GM12865 (cell line): ENCODE measurements around the gene MTHFD2L.

Experiments used
- DNase-seq: peaks from one replicate; pipeline ENCODE4 v3.0.0; 2010; ENCODE audit warnings: low read depth
- H3K4me3 ChIP-seq: 2 replicates; pipeline ENCODE4 v1.5.1; 2011; ENCODE audit warnings: mild to moderate bottlenecking, low read depth, low read length, control low read depth
- TF ChIP-seq, protein P1 (sequence below): IDR thresholded peaks from 2 replicates; pipeline ENCODE4 v1.5.1; 2011; ENCODE audit warnings: low read length, control low read depth, low read depth, inconsistent platforms; ENCODE audit not compliant: insufficient read depth; ENCODE audit errors: missing control alignments

The MTHFD2L gene

DNA sequence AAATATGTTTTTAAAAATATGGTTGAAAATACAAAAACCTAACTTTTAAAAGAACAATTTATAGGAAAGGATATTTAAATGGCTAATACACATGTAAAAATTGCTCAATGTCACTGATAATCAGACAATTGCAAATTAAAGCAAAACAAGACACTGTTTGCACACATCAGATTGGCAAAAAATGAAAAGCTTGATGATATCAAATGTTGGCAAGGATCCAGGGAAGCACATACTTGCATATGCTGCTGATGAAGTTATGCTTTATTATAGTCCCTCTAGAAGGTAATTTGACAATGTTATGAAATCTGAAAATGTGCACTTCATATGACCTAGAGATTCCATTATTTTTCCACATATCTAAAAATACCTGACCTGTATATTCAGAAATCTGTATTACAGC, 104.6 kb downstream of the MTHFD2L start:
- TF ChIP-seq, protein P1, sequence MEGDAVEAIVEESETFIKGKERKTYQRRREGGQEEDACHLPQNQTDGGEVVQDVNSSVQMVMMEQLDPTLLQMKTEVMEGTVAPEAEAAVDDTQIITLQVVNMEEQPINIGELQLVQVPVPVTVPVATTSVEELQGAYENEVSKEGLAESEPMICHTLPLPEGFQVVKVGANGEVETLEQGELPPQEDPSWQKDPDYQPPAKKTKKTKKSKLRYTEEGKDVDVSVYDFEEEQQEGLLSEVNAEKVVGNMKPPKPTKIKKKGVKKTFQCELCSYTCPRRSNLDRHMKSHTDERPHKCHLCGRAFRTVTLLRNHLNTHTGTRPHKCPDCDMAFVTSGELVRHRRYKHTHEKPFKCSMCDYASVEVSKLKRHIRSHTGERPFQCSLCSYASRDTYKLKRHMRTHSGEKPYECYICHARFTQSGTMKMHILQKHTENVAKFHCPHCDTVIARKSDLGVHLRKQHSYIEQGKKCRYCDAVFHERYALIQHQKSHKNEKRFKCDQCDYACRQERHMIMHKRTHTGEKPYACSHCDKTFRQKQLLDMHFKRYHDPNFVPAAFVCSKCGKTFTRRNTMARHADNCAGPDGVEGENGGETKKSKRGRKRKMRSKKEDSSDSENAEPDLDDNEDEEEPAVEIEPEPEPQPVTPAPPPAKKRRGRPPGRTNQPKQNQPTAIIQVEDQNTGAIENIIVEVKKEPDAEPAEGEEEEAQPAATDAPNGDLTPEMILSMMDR, result no peak
- DNase-seq, result no peak
- H3K4me3 ChIP-seq, result no peak overlapping the region

DNA sequence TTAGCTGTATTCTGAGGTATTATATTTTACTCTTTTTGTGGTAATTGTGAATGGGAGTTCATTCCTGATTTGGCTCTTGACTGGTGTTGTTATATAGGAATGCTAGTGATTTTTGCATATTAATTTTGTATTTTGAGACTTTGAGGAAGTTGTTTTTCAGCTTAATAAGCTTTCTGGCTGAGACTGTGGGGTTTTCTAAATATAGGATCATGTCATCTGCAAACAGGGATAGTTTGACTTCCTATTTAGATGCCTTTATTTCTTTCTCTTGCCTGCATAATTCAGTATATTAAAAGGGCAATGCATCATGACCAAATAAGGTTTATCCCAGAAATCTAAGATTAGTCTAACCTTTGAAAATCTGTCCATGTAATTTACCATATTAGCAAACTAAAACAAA, 105.6 kb downstream of the MTHFD2L start:
- H3K4me3 ChIP-seq, result no peak overlapping the region
- no peak for DNase-seq
- TF ChIP-seq, protein P1, result no peak

DNA sequence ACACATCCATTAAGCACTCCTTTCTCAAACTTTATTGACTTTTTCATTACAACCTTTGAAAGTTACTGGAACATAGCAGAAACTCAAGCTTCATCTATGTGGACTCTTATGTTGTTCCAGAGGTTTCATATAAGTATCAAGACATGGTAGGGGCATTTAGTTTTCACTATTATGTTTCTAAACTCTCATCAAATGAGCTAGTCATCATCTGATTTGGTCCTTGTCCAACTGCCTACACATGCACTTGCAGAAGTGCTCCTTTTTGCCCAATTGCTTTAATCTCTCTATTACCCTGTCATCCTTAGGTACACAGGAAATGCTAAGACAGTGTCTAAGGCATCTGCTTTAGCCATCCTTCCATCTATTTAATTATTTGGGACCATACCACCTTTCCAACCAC, 108.2 kb downstream of the MTHFD2L start:
- DNase-seq, result no peak
- TF ChIP-seq, protein P1, result no peak
- no peak overlapping the region for H3K4me3 ChIP-seq

DNA sequence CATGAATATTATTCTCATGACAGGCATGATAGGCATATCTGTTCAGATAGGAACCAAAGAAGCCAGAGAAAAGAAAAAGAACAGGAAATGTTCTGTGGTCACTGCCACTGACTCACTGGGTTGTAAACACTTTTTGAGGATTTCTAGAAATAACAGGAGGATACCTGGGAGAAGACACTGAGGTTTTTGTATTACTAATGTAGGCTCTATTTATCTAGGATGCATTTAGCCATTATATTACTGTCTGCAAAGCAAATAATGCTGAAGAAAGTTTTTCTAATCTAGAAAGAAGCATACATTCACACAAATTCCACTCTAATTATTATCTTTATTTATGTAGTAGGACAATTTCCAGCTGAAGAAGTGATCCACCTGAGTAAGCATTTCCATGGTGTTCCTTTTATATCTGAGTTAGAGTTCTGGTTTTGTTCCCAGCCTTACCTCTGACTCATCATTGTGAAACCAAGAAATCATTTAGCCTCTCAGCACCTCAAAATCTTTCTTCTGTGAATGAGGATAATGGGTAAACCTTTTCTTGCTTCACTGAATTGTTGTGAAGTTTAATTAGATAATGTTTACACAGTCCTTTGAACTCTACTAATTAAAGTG, 110.2 kb downstream of the MTHFD2L start:
- H3K4me3 ChIP-seq, result no peak overlapping the region
- TF ChIP-seq, protein P1, result no peak
- DNase-seq, result no peak

DNA sequence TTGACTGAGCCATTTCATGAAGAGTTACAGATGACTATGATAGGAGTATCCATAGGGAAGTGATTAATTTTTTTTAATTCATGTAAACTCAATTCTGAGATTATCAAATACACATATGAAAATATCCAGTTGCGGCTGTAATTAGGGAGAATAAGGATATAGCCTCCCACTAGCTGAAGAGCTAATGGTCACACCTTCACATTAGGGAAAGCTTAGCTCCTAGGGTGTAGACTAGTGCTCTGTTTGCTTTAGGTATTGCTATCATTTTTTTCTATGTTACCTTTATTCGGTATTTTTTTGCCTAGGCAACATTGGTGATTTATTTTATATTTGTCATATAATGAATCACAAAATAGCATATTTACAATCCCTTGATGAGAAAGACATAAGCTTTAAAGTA, 110.7 kb downstream of the MTHFD2L start:
- H3K4me3 ChIP-seq, result no peak overlapping the region
- TF ChIP-seq, protein P1, result no peak
- no peak for DNase-seq

DNA sequence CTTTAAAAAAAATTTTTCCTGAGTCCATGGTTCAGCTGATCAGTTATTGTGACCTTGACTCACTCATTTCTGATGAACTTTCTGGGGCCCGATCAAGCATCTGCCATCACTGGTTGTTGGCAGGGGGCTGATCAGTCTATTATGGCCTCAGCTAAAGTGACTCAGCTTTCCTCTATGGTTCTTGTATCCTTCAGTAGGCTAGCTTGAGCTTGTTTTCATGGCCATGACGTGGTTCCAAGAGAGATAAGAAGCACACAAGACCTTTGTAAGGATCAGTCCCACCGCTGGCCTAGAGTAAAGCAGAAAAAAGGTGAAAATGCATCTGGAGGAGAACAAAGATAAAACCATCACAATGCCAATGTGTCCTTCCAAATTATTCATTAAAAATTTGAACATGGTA, 120.6 kb downstream of the MTHFD2L start:
- no peak for DNase-seq
- TF ChIP-seq, protein P1, result no peak
- H3K4me3 ChIP-seq, result no peak overlapping the region

DNA sequence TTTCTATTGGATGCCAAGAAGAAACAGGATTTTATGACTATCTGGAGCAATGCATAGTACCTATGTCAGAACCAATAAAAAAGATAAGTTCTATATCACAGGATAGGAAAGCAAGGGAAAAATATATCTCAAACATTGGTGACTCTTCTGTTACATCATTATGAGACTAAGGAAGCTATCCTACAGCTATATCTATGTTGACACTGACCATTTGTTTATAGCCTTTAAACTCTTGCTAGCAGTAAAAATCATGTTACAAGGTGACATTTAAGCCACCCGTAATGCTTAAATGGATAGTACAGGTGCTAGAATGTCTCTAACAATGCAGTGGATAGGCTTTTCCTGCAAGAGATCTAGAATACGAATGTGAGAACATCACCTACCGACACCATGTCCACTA, 121.8 kb downstream of the MTHFD2L start:
- no peak for DNase-seq
- TF ChIP-seq, protein P1, result no peak
- no peak overlapping the region for H3K4me3 ChIP-seq
